ENCODE results near the gene RFNG. TPM values are rescaled to one million over a fixed set of nuclear protein-coding genes. Genes with fewer than 3 reads are reported as not detected.

The RFNG gene
- total and polyA plus RNA-seq, 2 of the 4 experiments (the other 2 are of a cell fraction): 6.8 to 47.3 TPM

DNA sequence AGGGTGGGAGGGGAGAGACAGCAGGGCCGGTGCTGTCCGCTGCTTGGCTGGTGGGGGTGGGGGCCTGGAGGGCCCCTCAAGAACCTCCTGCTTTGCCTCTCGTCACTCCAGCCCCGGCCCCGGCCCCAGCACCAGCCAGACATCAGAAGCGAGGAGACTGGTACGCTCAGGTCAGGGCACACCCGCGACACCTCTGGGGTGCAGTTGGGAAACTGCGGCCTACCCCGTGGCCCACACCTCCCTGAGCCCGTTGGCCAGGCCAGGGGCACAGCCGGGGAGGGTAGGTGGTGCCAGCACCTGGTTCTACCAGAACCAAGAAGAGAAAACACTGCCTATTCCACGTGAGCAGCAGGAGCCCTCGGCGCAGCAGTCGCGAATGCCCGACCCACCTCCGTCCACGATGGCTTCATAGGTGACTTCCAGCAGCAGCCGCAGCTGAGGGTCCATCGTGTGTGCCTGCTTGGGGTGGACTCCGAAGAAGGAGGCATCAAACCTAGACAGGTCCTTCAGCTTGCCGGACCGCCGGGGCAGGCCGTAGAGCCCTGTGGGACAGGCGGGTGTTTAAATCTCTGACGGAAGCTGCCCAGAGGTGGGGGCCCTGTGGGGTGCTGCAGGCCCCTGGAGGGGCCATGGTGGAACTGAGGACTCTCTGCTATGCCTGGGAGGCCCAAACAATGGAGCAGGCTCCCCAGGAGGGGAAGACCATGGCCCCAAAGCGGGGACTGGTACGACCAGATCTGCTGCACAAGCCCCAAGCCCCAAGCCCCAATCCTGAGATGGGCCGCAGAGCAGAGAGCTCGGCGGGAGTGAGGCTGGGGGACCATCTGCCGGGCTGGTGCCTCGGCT lies 43.5 kb upstream of the RFNG start (continued):
- TF ChIP-seq, protein P1, sequence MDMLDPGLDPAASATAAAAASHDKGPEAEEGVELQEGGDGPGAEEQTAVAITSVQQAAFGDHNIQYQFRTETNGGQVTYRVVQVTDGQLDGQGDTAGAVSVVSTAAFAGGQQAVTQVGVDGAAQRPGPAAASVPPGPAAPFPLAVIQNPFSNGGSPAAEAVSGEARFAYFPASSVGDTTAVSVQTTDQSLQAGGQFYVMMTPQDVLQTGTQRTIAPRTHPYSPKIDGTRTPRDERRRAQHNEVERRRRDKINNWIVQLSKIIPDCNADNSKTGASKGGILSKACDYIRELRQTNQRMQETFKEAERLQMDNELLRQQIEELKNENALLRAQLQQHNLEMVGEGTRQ (IDR thresholded peaks at IDR 0.05; ENCODE audit: low read depth, low read length): no peak

DNA sequence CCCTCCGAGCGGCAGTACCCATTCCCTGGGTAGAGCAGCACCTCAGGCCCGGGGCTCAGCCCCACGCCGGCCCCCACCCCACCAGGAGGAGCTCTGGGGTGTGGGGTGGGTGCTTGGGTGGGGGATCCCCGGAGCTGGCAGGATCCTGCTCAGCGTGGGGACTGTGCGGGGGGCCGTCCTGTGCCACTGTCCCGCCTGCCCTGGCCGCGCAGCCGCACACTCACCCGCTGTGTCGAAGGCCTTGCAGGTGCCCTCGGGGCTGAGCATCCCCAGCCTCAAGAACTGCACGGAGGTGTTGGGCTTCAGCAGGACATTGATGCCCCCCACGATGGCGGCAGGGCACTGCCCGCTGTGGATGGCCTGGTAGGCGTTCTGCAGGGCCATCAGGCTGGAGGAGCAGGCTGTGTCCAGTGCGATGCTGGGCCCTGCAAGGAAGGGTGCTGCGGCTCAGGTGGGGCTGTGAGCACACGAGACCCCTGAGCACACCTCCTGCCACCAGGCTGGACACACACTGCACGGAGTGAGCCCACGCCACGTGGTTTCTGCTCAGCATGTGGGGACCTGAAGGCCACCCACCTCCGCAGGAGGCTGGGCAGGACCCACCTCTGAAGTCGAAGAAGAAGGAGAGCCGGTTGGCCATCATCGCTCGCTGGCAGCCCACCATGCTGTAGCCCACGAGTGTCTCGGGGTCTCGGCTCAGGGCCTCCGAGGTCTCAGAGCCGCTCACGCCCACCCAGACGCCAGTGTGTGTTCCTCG lies 41.6 kb upstream of the RFNG start:
- intact Hi-C loops (cut with micrococcal nuclease) (no loop called here), dilution Hi-C loops (cut with HindIII; ENCODE audit: low sequenced_read_pairs, unreplicated experiment) (no loop called here), in situ Hi-C loops (cut with MboI; ENCODE audit: low sequenced_read_pairs) (no loop called here)
- BruUV-seq (replicated peaks): no TSS peak
- ChIA-PET POLR2A (ENCODE audit: unreplicated experiment) (no interaction called here), CTCF (no interaction called here)
- peaks cover 0 to 38% of the 10 kb centered on the region in 2 experiments for H3K79me1 ChIP-seq (ENCODE audit: low read depth in 1 of 2, low read length in 2 of 2)
- no peak overlapping the region for H2BK20ac ChIP-seq (ENCODE audit: low read depth, low read length)
- peaks cover 3% of the 10 kb centered on the region for H3K4me1 ChIP-seq (ENCODE audit: control insufficient read depth, insufficient read depth, low read length)
- H3K18ac ChIP-seq (ENCODE audit: low read depth, low read length): no peak overlapping the region
- H3K14ac ChIP-seq (replicated peaks; ENCODE audit: low read depth, low read length): no peak overlapping the region
- peaks cover 68% of the 10 kb centered on the region for H3K36me3 ChIP-seq (ENCODE audit: control insufficient read depth, insufficient read depth, low read length)
- H2BK15ac ChIP-seq (ENCODE audit: low read depth, low read length): no peak overlapping the region
- no peak overlapping the region for H3K9ac ChIP-seq (ENCODE audit: low read depth, low read length)
- H2AK9ac ChIP-seq (replicated peaks; ENCODE audit: low read depth, low read length, poor library complexity): no peak overlapping the region
- H2AFZ ChIP-seq (replicated peaks; ENCODE audit: low read length, poor library complexity): no peak overlapping the region
- H3K9me1 ChIP-seq (ENCODE audit: insufficient read depth, low read length): no peaks in the 10 kb centered on the region; the same call in 1 of the 2 replicates
- no peak overlapping the region for H4K5ac ChIP-seq (ENCODE audit: low read depth, low read length)
- no peaks in the 10 kb centered on the region for H3K27me3 ChIP-seq (ENCODE audit: control insufficient read depth, insufficient read depth, low read length)
- no peak overlapping the region for H3K4ac ChIP-seq (ENCODE audit: low read depth, low read length)
- 99% methylated on average over 30 of the region's 40 CpGs; no CpG with 5 or more reads in 1 of the 2 experiments for WGBS, 2 experiments (ENCODE audit: extremely low coverage in 2 of 2, insufficient read length in 1 of 2)
- H3K56ac ChIP-seq (ENCODE audit: extremely low read depth, insufficient read depth, low read length): no peak overlapping the region
- no peak overlapping the region for H2BK5ac ChIP-seq (ENCODE audit: low read depth, low read length, poor library complexity, severe bottlenecking)
- ATAC-seq (ENCODE audit: low read depth) (no peak), DNase-seq (no peak)
- no peak overlapping the region for H3K4me2 ChIP-seq (ENCODE audit: low read depth, low read length)
- H3K9me3 ChIP-seq (ENCODE audit: control insufficient read depth, insufficient read depth, low read length): no peaks in the 10 kb centered on the region
- no peak overlapping the region for H4K91ac ChIP-seq (ENCODE audit: insufficient read depth, low read depth, low read length)
- no peak overlapping the region for H3K27ac ChIP-seq (ENCODE audit: insufficient read depth, low read length)
- no peak overlapping the region for H3K4me3 ChIP-seq (ENCODE audit: insufficient read depth, low read depth, low read length)
- no peak overlapping the region for H4K8ac ChIP-seq (ENCODE audit: low read depth in 2 of 2, low read length in 2 of 2)
- no peak overlapping the region for H2BK120ac ChIP-seq (ENCODE audit: low read depth, low read length)
- peaks cover 28% of the 10 kb centered on the region for H4K20me1 ChIP-seq (ENCODE audit: insufficient read depth, low read length)
- H3K23ac ChIP-seq (ENCODE audit: low read depth, low read length): no peak overlapping the region
- H2AK5ac ChIP-seq (ENCODE audit: low read depth, low read length): no peak overlapping the region
- TF ChIP-seq, protein P2, sequence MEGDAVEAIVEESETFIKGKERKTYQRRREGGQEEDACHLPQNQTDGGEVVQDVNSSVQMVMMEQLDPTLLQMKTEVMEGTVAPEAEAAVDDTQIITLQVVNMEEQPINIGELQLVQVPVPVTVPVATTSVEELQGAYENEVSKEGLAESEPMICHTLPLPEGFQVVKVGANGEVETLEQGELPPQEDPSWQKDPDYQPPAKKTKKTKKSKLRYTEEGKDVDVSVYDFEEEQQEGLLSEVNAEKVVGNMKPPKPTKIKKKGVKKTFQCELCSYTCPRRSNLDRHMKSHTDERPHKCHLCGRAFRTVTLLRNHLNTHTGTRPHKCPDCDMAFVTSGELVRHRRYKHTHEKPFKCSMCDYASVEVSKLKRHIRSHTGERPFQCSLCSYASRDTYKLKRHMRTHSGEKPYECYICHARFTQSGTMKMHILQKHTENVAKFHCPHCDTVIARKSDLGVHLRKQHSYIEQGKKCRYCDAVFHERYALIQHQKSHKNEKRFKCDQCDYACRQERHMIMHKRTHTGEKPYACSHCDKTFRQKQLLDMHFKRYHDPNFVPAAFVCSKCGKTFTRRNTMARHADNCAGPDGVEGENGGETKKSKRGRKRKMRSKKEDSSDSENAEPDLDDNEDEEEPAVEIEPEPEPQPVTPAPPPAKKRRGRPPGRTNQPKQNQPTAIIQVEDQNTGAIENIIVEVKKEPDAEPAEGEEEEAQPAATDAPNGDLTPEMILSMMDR (conservative IDR thresholded peaks at IDR 0.05; ENCODE audit: low read depth, low read length): no peak
- TF ChIP-seq MAFK (IDR thresholded peaks at IDR 0.05; ENCODE audit: low read depth, low read length) (no peak), NFE2L2 (IDR thresholded peaks at IDR 0.05; ENCODE audit: low read depth, low read length) (no peak), CEBPB (IDR thresholded peaks at IDR 0.05; ENCODE audit: low read depth, low read length) (no peak), CHD1 (IDR thresholded peaks at IDR 0.05; ENCODE audit: low read depth, low read length) (no peak), FOS (IDR thresholded peaks at IDR 0.05; ENCODE audit: low read depth, low read length) (no peak), SMC3 (IDR thresholded peaks at IDR 0.05; ENCODE audit: low read depth, low read length) (no peak), MXI1 (IDR thresholded peaks at IDR 0.05; ENCODE audit: borderline replicate concordance, low read depth, low read length) (no peak), POLR2A (IDR thresholded peaks at IDR 0.05; ENCODE audit: low read depth, low read length) (no peak), MAZ (IDR thresholded peaks at IDR 0.05; ENCODE audit: borderline replicate concordance, low read depth, low read length) (no peak), RFX5 (IDR thresholded peaks at IDR 0.05; ENCODE audit: low read depth, low read length) (no peak)
